Measurements from ENCODE around the gene PDGFB.

PDGFB gene

GRCh38 chr22:39248254-39248653 is 3.5 kb upstream of the PDGFB start:
- no peak overlapping the region for H4K8ac ChIP-seq (ENCODE audit: low read depth, low read length)
- H3K79me1 ChIP-seq (ENCODE audit: low read length): peaks cover 17% of the 10 kb centered on the region
- no CpG with 5 or more reads among the region's 5 CpGs for WGBS (ENCODE audit: extremely low coverage, insufficient coverage, insufficient read length)

GRCh38 chr22:39247361-39247760 is 2.6 kb upstream of the PDGFB start:
- DNase-seq: no peak
- H3K79me1 ChIP-seq (ENCODE audit: low read length): peaks cover 23% of the 10 kb centered on the region
- no peak overlapping the region for H2AFZ ChIP-seq (ENCODE audit: insufficient read depth, low read length, poor library complexity)
- no peak overlapping the region for H4K91ac ChIP-seq (ENCODE audit: low read depth, low read length)
- H3K14ac ChIP-seq (ENCODE audit: low read length): no peak overlapping the region
- no peak overlapping the region for H2AK5ac ChIP-seq (ENCODE audit: low read length)
- H3K27ac ChIP-seq (ENCODE audit: low read depth, low read length): no peak overlapping the region
- no peak overlapping the region for H2BK120ac ChIP-seq (ENCODE audit: insufficient read depth, low read length, poor library complexity)
- no peak overlapping the region for H3K4me3 ChIP-seq (ENCODE audit: low read depth, low read length)
- peaks cover 4 to 6% of the 10 kb centered on the region in 2 experiments for H3K4me1 ChIP-seq (ENCODE audit: control insufficient read depth in 1 of 2, insufficient read depth in 2 of 2, low read length in 2 of 2)
- H3K27me3 ChIP-seq (ENCODE audit: insufficient read depth, low read length): no peaks in the 10 kb centered on the region
- no peak overlapping the region for H4K12ac ChIP-seq (ENCODE audit: low read depth, low read length)
- no peak overlapping the region for H3K9ac ChIP-seq (ENCODE audit: low read length)
- no peak overlapping the region for H4K8ac ChIP-seq (ENCODE audit: low read depth, low read length)
- no peak overlapping the region for H3K4ac ChIP-seq (ENCODE audit: low read depth, low read length)
- H3K9me3 ChIP-seq (ENCODE audit: insufficient read depth, low read depth, low read length): no peaks in the 10 kb centered on the region
- no peak overlapping the region for H2BK12ac ChIP-seq (ENCODE audit: low read length)
- no peak overlapping the region for H2BK5ac ChIP-seq (ENCODE audit: low read depth, low read length, poor library complexity)
- WGBS (ENCODE audit: extremely low coverage, insufficient coverage, insufficient read length): no CpG with 5 or more reads among the region's 7 CpGs
- H3K36me3 ChIP-seq (ENCODE audit: control insufficient read depth in 1 of 2, insufficient read depth in 2 of 2, low read length in 2 of 2): no peaks in the 10 kb centered on the region
- H3K23ac ChIP-seq (ENCODE audit: low read length): no peak overlapping the region
- H3K4me2 ChIP-seq (ENCODE audit: low read length): no peak overlapping the region
- no peak overlapping the region for H3K18ac ChIP-seq (ENCODE audit: low read length)
- peaks cover 15% of the 10 kb centered on the region for H3K79me2 ChIP-seq (ENCODE audit: control insufficient read depth, insufficient read depth, low read length, poor library complexity)

More at GRCh38 chr22:39248254-39248653, 3.5 kb upstream of the PDGFB start:
- Histone ChIP-seq H3K4me2 (ENCODE audit: low read length) (no peak overlapping the region), H4K12ac (ENCODE audit: low read depth, low read length) (no peak overlapping the region), H3K14ac (ENCODE audit: low read length) (no peak overlapping the region), H3K18ac (ENCODE audit: low read length) (no peak overlapping the region), H3K27ac (ENCODE audit: low read depth, low read length) (no peak overlapping the region), H3K9me3 (ENCODE audit: insufficient read depth, low read depth, low read length) (no peaks in the 10 kb centered on the region), H3K27me3 (ENCODE audit: insufficient read depth, low read length) (no peaks in the 10 kb centered on the region), H3K79me2 (ENCODE audit: control insufficient read depth, insufficient read depth, low read length, poor library complexity) (peaks cover 8% of the 10 kb centered on the region), H4K91ac (ENCODE audit: low read depth, low read length) (no peak overlapping the region), H2BK12ac (ENCODE audit: low read length) (no peak overlapping the region), H3K9ac (ENCODE audit: low read length) (no peak overlapping the region), H2AFZ (ENCODE audit: insufficient read depth, low read length, poor library complexity) (no peak overlapping the region), H3K4me1 (ENCODE audit: control insufficient read depth in 1 of 2, insufficient read depth in 2 of 2, low read length in 2 of 2) (peaks cover 4 to 11% of the 10 kb centered on the region in 2 experiments), H3K23ac (ENCODE audit: low read length) (no peak overlapping the region), H3K36me3 (ENCODE audit: control insufficient read depth in 1 of 2, insufficient read depth in 2 of 2, low read length in 2 of 2) (no peaks in the 10 kb centered on the region), H3K4ac (ENCODE audit: low read depth, low read length) (no peak overlapping the region), H2BK120ac (ENCODE audit: insufficient read depth, low read length, poor library complexity) (no peak overlapping the region), H3K4me3 (ENCODE audit: low read depth, low read length) (no peak overlapping the region), H2BK5ac (ENCODE audit: low read depth, low read length, poor library complexity) (no peak overlapping the region), H2AK5ac (ENCODE audit: low read length) (no peak overlapping the region)
- no peak for DNase-seq

DNA sequence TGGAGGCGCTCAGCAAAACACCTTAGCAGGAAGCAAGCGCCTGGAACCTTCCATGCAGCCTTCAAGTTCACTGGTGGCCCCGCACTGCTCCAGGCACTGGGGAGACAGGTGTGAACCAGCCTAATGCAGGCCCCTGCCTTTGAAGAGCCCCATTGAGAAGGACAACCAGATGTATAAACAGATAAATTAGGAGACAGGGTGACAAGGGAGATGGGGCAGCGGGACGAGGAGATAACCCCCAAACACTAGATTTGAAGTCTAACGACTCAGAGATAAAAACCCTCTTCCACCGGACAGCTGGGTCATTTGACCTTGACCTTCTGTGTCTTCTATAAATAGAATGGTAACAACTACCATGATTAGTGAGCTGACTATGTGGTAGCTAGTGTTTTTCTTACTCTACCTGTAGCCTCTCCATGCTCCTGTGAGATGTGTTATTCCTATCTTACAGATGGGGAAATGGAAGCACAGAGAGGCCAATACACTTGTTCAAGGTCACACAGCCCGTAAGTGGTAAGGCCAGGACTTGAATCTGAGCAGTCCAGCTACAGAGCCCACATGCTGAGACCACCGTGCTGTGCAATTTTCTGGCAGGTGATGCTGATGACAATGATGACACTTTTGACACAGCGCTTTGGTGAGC is 2.0 kb upstream of the PDGFB start:
- H4K91ac ChIP-seq (ENCODE audit: low read depth, low read length): no peak overlapping the region
- no peak overlapping the region for H3K9ac ChIP-seq (ENCODE audit: low read length)
- no peak overlapping the region for H3K4me2 ChIP-seq (ENCODE audit: low read length)
- H3K79me2 ChIP-seq (ENCODE audit: control insufficient read depth, insufficient read depth, low read length, poor library complexity): peaks cover 20% of the 10 kb centered on the region
- H2BK120ac ChIP-seq (ENCODE audit: insufficient read depth, low read length, poor library complexity): no peak overlapping the region
- H3K23ac ChIP-seq (ENCODE audit: low read length): no peak overlapping the region
- H4K8ac ChIP-seq (ENCODE audit: low read depth, low read length): no peak overlapping the region
- H3K79me1 ChIP-seq (ENCODE audit: low read length): peaks cover 27% of the 10 kb centered on the region
- no CpG with 5 or more reads among the region's 10 CpGs for WGBS (ENCODE audit: extremely low coverage, insufficient coverage, insufficient read length)
- H3K27me3 ChIP-seq (ENCODE audit: insufficient read depth, low read length): no peaks in the 10 kb centered on the region
- no peak overlapping the region for H2BK12ac ChIP-seq (ENCODE audit: low read length)
- peaks cover 0 to 1% of the 10 kb centered on the region in 2 experiments for H3K36me3 ChIP-seq (ENCODE audit: control insufficient read depth in 1 of 2, insufficient read depth in 2 of 2, low read length in 2 of 2)
- no peak overlapping the region for H2AK5ac ChIP-seq (ENCODE audit: low read length)
- no peak overlapping the region for H3K4me3 ChIP-seq (ENCODE audit: low read depth, low read length)
- H3K9me3 ChIP-seq (ENCODE audit: insufficient read depth, low read depth, low read length): no peaks in the 10 kb centered on the region
- no peak overlapping the region for H3K27ac ChIP-seq (ENCODE audit: low read depth, low read length)
- no peak overlapping the region for H3K4ac ChIP-seq (ENCODE audit: low read depth, low read length)
- H3K18ac ChIP-seq (ENCODE audit: low read length): no peak overlapping the region
- peaks cover 7 to 8% of the 10 kb centered on the region in 2 experiments for H3K4me1 ChIP-seq (ENCODE audit: control insufficient read depth in 1 of 2, insufficient read depth in 2 of 2, low read length in 2 of 2)
- H3K14ac ChIP-seq (ENCODE audit: low read length): no peak overlapping the region
- no peak overlapping the region for H4K12ac ChIP-seq (ENCODE audit: low read depth, low read length)
- no peak overlapping the region for H2BK5ac ChIP-seq (ENCODE audit: low read depth, low read length, poor library complexity)
- no peak for DNase-seq
- H2AFZ ChIP-seq (ENCODE audit: insufficient read depth, low read length, poor library complexity): no peak overlapping the region

DNA sequence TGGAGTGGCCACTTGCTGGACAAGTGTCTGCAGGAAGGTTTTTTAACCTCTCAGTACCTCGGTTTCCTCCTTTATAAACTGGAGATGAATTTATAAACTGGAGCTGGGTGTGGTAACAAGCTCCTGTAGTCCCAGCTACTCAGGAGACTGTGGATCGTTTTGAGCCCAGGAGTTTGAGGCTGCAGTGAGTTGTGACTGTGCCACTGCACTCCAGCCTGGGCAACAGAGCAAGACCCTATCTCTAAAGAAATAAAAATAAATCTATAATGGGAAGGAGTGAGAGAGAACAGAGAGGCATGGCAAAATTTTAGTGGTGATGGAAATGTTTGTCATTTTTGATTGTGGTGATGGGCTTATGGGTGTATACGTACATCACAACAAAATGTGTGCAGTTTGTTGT is 1.4 kb upstream of the PDGFB start:
- WGBS (ENCODE audit: extremely low coverage, insufficient coverage, insufficient read length): no CpG with 5 or more reads among the region's 3 CpGs
- Histone ChIP-seq H3K23ac (ENCODE audit: low read length) (no peak overlapping the region), H3K14ac (ENCODE audit: low read length) (no peak overlapping the region), H2AK5ac (ENCODE audit: low read length) (no peak overlapping the region), H3K4me1 (ENCODE audit: control insufficient read depth in 1 of 2, insufficient read depth in 2 of 2, low read length in 2 of 2) (peaks cover 13 to 14% of the 10 kb centered on the region in 2 experiments), H3K27ac (ENCODE audit: low read depth, low read length) (no peak overlapping the region), H3K27me3 (ENCODE audit: insufficient read depth, low read length) (no peaks in the 10 kb centered on the region), H3K4me2 (ENCODE audit: low read length) (no peak overlapping the region), H3K9me3 (ENCODE audit: insufficient read depth, low read depth, low read length) (no peaks in the 10 kb centered on the region), H4K91ac (ENCODE audit: low read depth, low read length) (no peak overlapping the region), H4K8ac (ENCODE audit: low read depth, low read length) (no peak overlapping the region), H2AFZ (ENCODE audit: insufficient read depth, low read length, poor library complexity) (no peak overlapping the region), H3K79me1 (ENCODE audit: low read length) (peaks cover 33% of the 10 kb centered on the region), H3K36me3 (ENCODE audit: control insufficient read depth in 1 of 2, insufficient read depth in 2 of 2, low read length in 2 of 2) (peaks cover 0 to 1% of the 10 kb centered on the region in 2 experiments), H2BK12ac (ENCODE audit: low read length) (no peak overlapping the region), H2BK5ac (ENCODE audit: low read depth, low read length, poor library complexity) (no peak overlapping the region), H3K79me2 (ENCODE audit: control insufficient read depth, insufficient read depth, low read length, poor library complexity) (peaks cover 21% of the 10 kb centered on the region), H4K12ac (ENCODE audit: low read depth, low read length) (no peak overlapping the region), H2BK120ac (ENCODE audit: insufficient read depth, low read length, poor library complexity) (no peak overlapping the region), H3K4me3 (ENCODE audit: low read depth, low read length) (no peak overlapping the region), H3K4ac (ENCODE audit: low read depth, low read length) (no peak overlapping the region), H3K9ac (ENCODE audit: low read length) (no peak overlapping the region), H3K18ac (ENCODE audit: low read length) (no peak overlapping the region)
- no peak for DNase-seq
